Activated CD4-positive, alpha-beta memory T cell treated with anti-CD3 and anti-CD28 coated beads, Interleukin-2, amount 10 ng/mL, durations not matched to agents 7 days and 5 days (primary cell): ENCODE results near the gene POLR2F. TPM values are rescaled to one million over a fixed set of nuclear protein-coding genes. Genes with fewer than 3 reads are reported as not detected.

Experiments
- CTCF ChIA-PET: fragments of 350-600 bp; sonication (Branson Sonifier 250); formaldehyde crosslinking; loops from one replicate; lab custom pipeline; 2021; ENCODE audit warnings: antibody characterized with exemption, inconsistent platforms; lab: Charles Lee
- POLR2A ChIA-PET: fragments of 350-600 bp; sonication (Branson Sonifier 250); formaldehyde crosslinking; loops from one replicate; lab custom pipeline; 2021; ENCODE audit warnings: antibody characterized with exemption; lab: Charles Lee
- DNase-seq: peaks from one replicate; pipeline ENCODE4 v3.0.0-alpha.2; 2020
- H3K27ac Mint-ChIP-seq: one replicate; pipeline ENCODE4 v1.8.0; 2021; ENCODE audit warnings: mild to moderate bottlenecking, mixed read lengths
- H3K27me3 Mint-ChIP-seq: one replicate; pipeline ENCODE4 v1.8.0; 2021; ENCODE audit warnings: mixed read lengths
- H3K36me3 Mint-ChIP-seq: one replicate; pipeline ENCODE4 v1.8.0; 2021; ENCODE audit warnings: low read depth, mixed read lengths
- H3K4me1 Mint-ChIP-seq: one replicate; pipeline ENCODE4 v1.8.0; 2021; ENCODE audit warnings: mixed read lengths
- H3K4me3 Mint-ChIP-seq: one replicate; pipeline ENCODE4 v1.8.0; 2021; ENCODE audit warnings: mild to moderate bottlenecking, mixed read lengths
- H3K9me3 Mint-ChIP-seq: one replicate; pipeline ENCODE4 v1.8.0; 2021; ENCODE audit warnings: mixed read lengths
- total RNA-seq, 2 experiments: library from RNA; stranded (reverse); gene quantifications; one replicate each; pipeline ENCODE4 v1.2.3, GENCODE V29; 2021

Gene POLR2F
- total RNA-seq, 2 experiments from 2014 or later: 50.1 to 56.4 TPM

DNA sequence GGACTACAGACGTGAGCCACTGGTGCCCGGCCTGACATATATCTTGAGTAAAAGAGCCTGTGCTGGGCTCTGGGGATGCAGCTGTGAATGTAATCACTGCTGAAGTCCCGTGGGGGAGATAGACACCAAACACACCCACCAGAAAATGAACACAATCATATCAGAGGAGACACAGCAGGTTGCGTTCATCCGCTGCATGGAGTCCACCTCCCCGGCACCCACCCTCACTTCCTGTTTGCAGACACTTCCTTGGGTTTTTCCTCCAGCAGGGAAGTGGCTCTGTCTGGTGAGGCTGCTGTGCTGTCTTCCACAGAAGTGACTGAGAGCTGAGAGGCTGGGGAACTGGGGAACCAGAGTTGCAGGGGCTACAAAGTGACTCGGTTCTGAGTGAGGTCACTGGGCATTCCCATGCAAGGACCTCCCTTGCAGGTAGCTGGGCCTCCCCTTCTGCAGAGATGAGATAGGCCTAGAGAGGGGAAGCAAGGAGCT is 40.2 kb upstream of the POLR2F start:
- no peaks in the 10 kb centered on the region for H3K9me3 Mint-ChIP-seq
- no peaks in the 10 kb centered on the region for H3K36me3 Mint-ChIP-seq
- no peak for DNase-seq
- no peak overlapping the region for H3K4me3 Mint-ChIP-seq
- ChIA-PET CTCF (no interaction called here), POLR2A (interaction anchor here (1.0 to 1.5 kb wide), 2 partner anchors 12 to 17 kb away, joined by 3 read pairs; no protein-coding TSS in a partner anchor)
- H3K4me1 Mint-ChIP-seq: peaks cover 5% of the 10 kb centered on the region
- no peaks in the 10 kb centered on the region for H3K27me3 Mint-ChIP-seq
- no peak overlapping the region for H3K27ac Mint-ChIP-seq

DNA sequence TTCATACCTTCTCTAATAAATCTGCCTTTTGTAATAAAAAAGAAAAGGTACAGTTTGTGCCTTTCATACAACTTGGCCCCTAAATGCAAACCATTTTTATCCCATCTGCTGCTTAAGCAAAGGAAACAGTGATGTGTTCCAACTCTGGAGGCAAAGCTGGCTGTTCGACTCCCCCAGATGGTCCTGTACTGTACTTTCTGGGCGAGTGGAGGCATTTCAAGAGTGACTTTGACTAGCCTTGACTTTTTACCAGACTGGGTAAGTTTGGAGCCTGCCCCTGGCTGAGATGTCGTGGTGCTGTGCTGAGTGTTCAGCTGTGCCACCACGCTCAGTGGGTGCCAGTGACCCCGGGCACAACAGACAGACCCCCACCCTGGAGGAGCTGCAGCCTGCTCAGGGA is 37.2 kb upstream of the POLR2F start:
- Mint-ChIP-seq H3K27ac (no peak overlapping the region), H3K27me3 (no peaks in the 10 kb centered on the region), H3K4me1 (peaks cover 10% of the 10 kb centered on the region), H3K36me3 (no peaks in the 10 kb centered on the region), H3K9me3 (no peaks in the 10 kb centered on the region), H3K4me3 (no peak overlapping the region)
- POLR2A ChIA-PET: interaction anchor here (0.7 to 1.1 kb wide), 2 partner anchors 9 to 343 kb away, joined by 3 read pairs; no protein-coding TSS in a partner anchor
- DNase-seq: no peak
- CTCF ChIA-PET: interaction anchor here (0.6 kb wide), 1 partner anchor 384 kb away, joined by 4 read pairs; no protein-coding TSS in a partner anchor

- H3K36me3 Mint-ChIP-seq: no peaks in the 10 kb centered on the region
- ChIA-PET POLR2A (interaction anchor here (1.6 kb wide), 1 partner anchor 12 kb away, joined by 5 read pairs; the partner anchor contains the start of gene MICALL1), CTCF (no interaction called here)
- no peaks in the 10 kb centered on the region for H3K27me3 Mint-ChIP-seq
- DNase-seq: no peak
- no peak overlapping the region for H3K27ac Mint-ChIP-seq
- H3K9me3 Mint-ChIP-seq: no peaks in the 10 kb centered on the region
- H3K4me3 Mint-ChIP-seq: no peak overlapping the region
- H3K4me1 Mint-ChIP-seq: peaks cover 5% of the 10 kb centered on the region
Measured at GRCh38 chr22:37917874-37918548, 35.5 kb upstream of the POLR2F start.

GRCh38 chr22:37918580-37919270 is 34.8 kb upstream of the POLR2F start:
- no peaks in the 10 kb centered on the region for H3K9me3 Mint-ChIP-seq

GRCh38 chr22:37920126-37920525 is 33.4 kb upstream of the POLR2F start:
- H3K4me3 Mint-ChIP-seq: peak overlapping the region; percentile 46
- H3K4me1 Mint-ChIP-seq: peaks cover 5% of the 10 kb centered on the region
- ChIA-PET POLR2A (interaction anchor here (1.1 kb wide), 1 partner anchor 24 kb away, joined by 3 read pairs; no protein-coding TSS in a partner anchor), CTCF (interaction anchor here (0.5 to 1.2 kb wide), 3 partner anchors 14 to 378 kb away, joined by 4 to 5 read pairs (median 4); partner anchors contain the start of gene MICALL1)
- H3K9me3 Mint-ChIP-seq: no peaks in the 10 kb centered on the region
- DNase-seq: no peak
- peaks cover 3% of the 10 kb centered on the region for H3K36me3 Mint-ChIP-seq
- H3K27ac Mint-ChIP-seq: peak overlapping the region; percentile 75
- H3K27me3 Mint-ChIP-seq: no peaks in the 10 kb centered on the region

More at GRCh38 chr22:37918580-37919270, 34.8 kb upstream of the POLR2F start:
- Mint-ChIP-seq H3K4me1 (peaks cover 5% of the 10 kb centered on the region), H3K36me3 (peaks cover 3% of the 10 kb centered on the region), H3K27me3 (no peaks in the 10 kb centered on the region), H3K4me3 (no peak overlapping the region), H3K27ac (no peak overlapping the region)
- DNase-seq: no peak
- ChIA-PET POLR2A (interaction anchor here (1.6 kb wide), 1 partner anchor 13 kb away, joined by 5 read pairs; the partner anchor contains the start of gene MICALL1), CTCF (interaction anchor here (0.5 to 1.2 kb wide), 2 partner anchors 15 to 324 kb away, joined by 3 to 4 read pairs; no protein-coding TSS in a partner anchor)

- Mint-ChIP-seq H3K9me3 (no peaks in the 10 kb centered on the region), H3K4me3 (no peak overlapping the region), H3K27me3 (no peaks in the 10 kb centered on the region), H3K36me3 (peaks cover 3% of the 10 kb centered on the region), H3K4me1 (peaks cover 5% of the 10 kb centered on the region), H3K27ac (no peak overlapping the region)
- DNase-seq: no peak
- ChIA-PET CTCF (interaction anchor here (2.3 kb wide), 1 partner anchor 12 kb away, joined by 6 read pairs; no protein-coding TSS in a partner anchor), POLR2A (no interaction called here)
Measured at GRCh38 chr22:37922191-37922590, 31.3 kb upstream of the POLR2F start.

DNA sequence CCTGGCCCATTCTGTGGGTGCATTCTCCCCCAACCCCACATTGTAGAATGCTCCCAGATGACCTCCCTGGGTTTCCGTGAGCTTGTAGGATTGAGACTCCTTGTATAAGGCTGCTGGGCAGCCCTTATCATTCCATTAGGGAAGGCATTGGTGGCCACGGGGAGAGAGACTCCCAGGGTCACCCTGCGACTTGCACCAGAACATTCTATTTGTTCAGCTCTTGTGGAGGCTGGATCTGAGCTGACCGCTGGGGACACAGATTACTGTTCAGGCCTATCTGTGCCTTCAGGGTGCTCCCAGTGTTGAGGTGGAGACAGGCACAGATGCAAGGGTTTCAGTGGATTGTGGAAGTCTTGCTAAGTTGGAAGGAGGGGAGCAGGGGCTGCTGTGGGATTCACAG is 29.6 kb upstream of the POLR2F start:
- peaks cover 3% of the 10 kb centered on the region for H3K36me3 Mint-ChIP-seq
- no peaks in the 10 kb centered on the region for H3K27me3 Mint-ChIP-seq
- no peak overlapping the region for H3K27ac Mint-ChIP-seq
- no peak for DNase-seq
- H3K4me1 Mint-ChIP-seq: peaks cover 5% of the 10 kb centered on the region
- H3K9me3 Mint-ChIP-seq: no peaks in the 10 kb centered on the region
- ChIA-PET POLR2A (no interaction called here), CTCF (interaction anchor here (2.3 kb wide), 1 partner anchor 10 kb away, joined by 6 read pairs; no protein-coding TSS in a partner anchor)
- H3K4me3 Mint-ChIP-seq: no peak overlapping the region

DNA sequence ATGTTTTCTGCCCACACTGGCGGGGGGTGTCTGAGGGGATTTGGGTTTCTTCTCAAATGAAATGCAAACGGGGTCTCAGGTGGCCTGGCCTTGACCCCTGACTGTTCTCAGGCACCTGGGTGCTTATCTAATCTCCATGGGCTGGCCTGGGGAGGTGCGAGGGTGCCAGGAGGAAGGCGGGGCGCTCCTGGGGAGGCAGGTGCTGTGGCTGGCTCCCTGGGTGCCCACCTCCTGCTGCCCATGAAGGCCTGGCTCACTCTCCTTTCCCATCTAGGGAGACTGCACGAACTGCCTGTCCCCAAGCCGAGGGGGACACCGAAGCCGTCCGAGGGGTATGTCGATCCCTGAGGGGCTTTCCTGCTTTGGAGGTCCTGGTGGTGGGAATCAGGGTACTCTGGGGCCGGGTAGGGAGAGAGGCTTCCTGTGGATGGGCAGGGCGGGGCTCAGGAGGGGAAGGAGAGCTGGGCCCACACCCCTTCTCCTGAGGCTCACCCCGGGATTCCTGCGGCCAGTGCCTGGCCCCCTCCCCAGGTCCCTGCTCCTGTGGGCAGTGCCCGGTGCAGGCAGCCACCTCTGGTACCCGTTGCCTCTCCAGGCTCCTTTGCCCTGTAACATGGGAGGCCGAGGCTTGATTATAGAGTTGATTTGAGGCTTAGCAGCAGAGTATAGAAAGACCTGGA is 29.0 kb upstream of the POLR2F start:
- Mint-ChIP-seq H3K4me1 (peaks cover 5% of the 10 kb centered on the region), H3K36me3 (peaks cover 3% of the 10 kb centered on the region), H3K4me3 (no peak overlapping the region), H3K27me3 (no peaks in the 10 kb centered on the region), H3K9me3 (no peaks in the 10 kb centered on the region), H3K27ac (no peak overlapping the region)
- POLR2A ChIA-PET: no interaction called here
- no peak for DNase-seq
- CTCF ChIA-PET: interaction anchor here (2.3 kb wide), 1 partner anchor 10 kb away, joined by 6 read pairs; no protein-coding TSS in a partner anchor

GRCh38 chr22:37925330-37925729 is 28.2 kb upstream of the POLR2F start:
- Mint-ChIP-seq H3K4me3 (no peak overlapping the region), H3K4me1 (peaks cover under 1% of the 10 kb centered on the region), H3K27ac (no peak overlapping the region), H3K27me3 (no peaks in the 10 kb centered on the region), H3K36me3 (peaks cover 3% of the 10 kb centered on the region), H3K9me3 (no peaks in the 10 kb centered on the region)
- ChIA-PET CTCF (interaction anchor here (0.5 kb wide), 1 partner anchor 10 kb away, joined by 3 read pairs; no protein-coding TSS in a partner anchor), POLR2A (interaction anchor here (0.8 to 1.3 kb wide), 2 partner anchors 9 to 12 kb away, joined by 3 read pairs; no protein-coding TSS in a partner anchor)
- no peak for DNase-seq

- H3K27me3 Mint-ChIP-seq: no peaks in the 10 kb centered on the region
- POLR2A ChIA-PET: interaction anchor here (0.8 to 1.3 kb wide), 2 partner anchors 9 to 12 kb away, joined by 3 read pairs; no protein-coding TSS in a partner anchor
- H3K4me1 Mint-ChIP-seq: no peaks in the 10 kb centered on the region
- peaks cover 3% of the 10 kb centered on the region for H3K36me3 Mint-ChIP-seq
- no peak overlapping the region for H3K4me3 Mint-ChIP-seq
- CTCF ChIA-PET: interaction anchor here (0.5 kb wide), 1 partner anchor 10 kb away, joined by 3 read pairs; no protein-coding TSS in a partner anchor
- no peak overlapping the region for H3K27ac Mint-ChIP-seq
- no peak for DNase-seq
- no peaks in the 10 kb centered on the region for H3K9me3 Mint-ChIP-seq
Measured at GRCh38 chr22:37925767-37926166, 27.7 kb upstream of the POLR2F start.

- Mint-ChIP-seq H3K9me3 (no peaks in the 10 kb centered on the region), H3K36me3 (peaks cover 3% of the 10 kb centered on the region), H3K27me3 (no peaks in the 10 kb centered on the region), H3K4me3 (no peak overlapping the region), H3K27ac (no peak overlapping the region), H3K4me1 (no peaks in the 10 kb centered on the region)
- ChIA-PET CTCF (no interaction called here), POLR2A (interaction anchor here (1.3 kb wide), 1 partner anchor 10 kb away, joined by 3 read pairs; no protein-coding TSS in a partner anchor)
- no peak for DNase-seq
Measured at GRCh38 chr22:37926358-37926757, 27.1 kb upstream of the POLR2F start.
